HEK293 (cell line): ENCODE data around the gene SESTD1.

ENCODE experiments used
- CTCF ChIP-seq: fragments of 450-650 bp; formaldehyde crosslinking; IDR thresholded peaks from 2 replicates; pipeline ENCODE4 v1.5.1; 2016; ENCODE audit warnings: missing biosample characterization, missing genetic modification characterization
- TCF7L2 ChIP-seq: IDR thresholded peaks from 2 replicates; pipeline ENCODE4 v1.6.1; 2011; ENCODE audit warnings: low read depth, mild to moderate bottlenecking, inconsistent platforms, low read length, moderate library complexity, borderline replicate concordance
- YY1 ChIP-seq: fragments of 450-650 bp; formaldehyde crosslinking; IDR thresholded peaks from 2 replicates; pipeline ENCODE4 v1.5.1; 2018; ENCODE audit warnings: missing biosample characterization, missing genetic modification characterization
- ZBTB10 ChIP-seq: fragments of 450-650 bp; formaldehyde crosslinking; IDR thresholded peaks from 2 replicates; pipeline ENCODE4 v1.5.1; 2016; ENCODE audit warnings: missing biosample characterization, missing genetic modification characterization
- ZNF148 ChIP-seq: fragments of 450-650 bp; formaldehyde crosslinking; IDR thresholded peaks from 2 replicates; pipeline ENCODE4 v1.5.0; 2017; ENCODE audit warnings: missing biosample characterization, missing genetic modification characterization, borderline replicate concordance
- ZNF274 ChIP-seq, 2 experiments: fragments of 200-500 bp in 1 of 2; fragments of 450-650 bp in 1 of 2; sonication (Bioruptor generic) in 1 of 2; formaldehyde crosslinking in 1 of 2; IDR thresholded peaks; 2 replicates each; pipeline versions ENCODE4 v1.5.1 to v1.6.1; 2014 to 2016; ENCODE audit warnings: borderline replicate concordance in 1 of 2, inconsistent platforms in 1 of 2, low read length in 1 of 2, missing biosample characterization in 1 of 2, missing genetic modification characterization in 1 of 2
- ZNF292 ChIP-seq: fragments of 450-650 bp; formaldehyde crosslinking; IDR thresholded peaks from 2 replicates; pipeline ENCODE4 v1.5.1; 2016; ENCODE audit warnings: low read depth, missing biosample characterization, missing genetic modification characterization, borderline replicate concordance
- ZNF704 ChIP-seq: fragments of 450-650 bp; formaldehyde crosslinking; IDR thresholded peaks from 2 replicates; pipeline ENCODE4 v1.5.1; 2016; ENCODE audit warnings: missing biosample characterization, missing genetic modification characterization

- TF ChIP-seq ZNF704 (tag by site-specific recombination) (no peak), ZBTB10 (tag by site-specific recombination) (no peak), ZNF148 (tag by site-specific recombination) (no peak), YY1 (tag by site-specific recombination) (no peak), CTCF (tag by site-specific recombination) (no peak), ZNF274 (IDR thresholded peaks at IDR 0.05; ENCODE audit: low read length) (no peak), ZNF274 (tag by site-specific recombination; IDR thresholded peaks at IDR 0.05; ENCODE audit: borderline replicate concordance) (no peak), TCF7L2 (no peak), ZNF292 (tag by site-specific recombination) (no peak)
Measured at GRCh38 chr2:179237209-179237946, 27.3 kb downstream of the SESTD1 start.
